ENCODE data around the gene KMT2D.

The KMT2D gene

GRCh38 chr12:49030119-49030518, 30.5 kb downstream of the KMT2D start:
- Histone ChIP-seq H4K91ac (ENCODE audit: low read length) (no peak overlapping the region), H3K4me1 (ENCODE audit: control insufficient read depth, insufficient read depth, low read depth, low read length) (peaks cover 2% of the 10 kb centered on the region), H3K79me1 (replicated peaks; ENCODE audit: low read length, poor library complexity, severe bottlenecking) (peaks cover 67% of the 10 kb centered on the region), H3K27me3 (ENCODE audit: control insufficient read depth in 1 of 2, insufficient read depth in 1 of 2, low read length in 2 of 2) (no peaks in the 10 kb centered on the region), H2AFZ (ENCODE audit: low read depth, low read length) (no peak overlapping the region), H3K23ac (ENCODE audit: low read length in 2 of 2) (no peak overlapping the region), H3K36me3 (ENCODE audit: control insufficient read depth in 1 of 2, insufficient read depth in 2 of 2, low read depth in 1 of 2, low read length in 2 of 2) (peaks cover 86 to 100% of the 10 kb centered on the region in 2 experiments), H3K18ac (ENCODE audit: low read depth in 1 of 2, low read length in 2 of 2) (no peak overlapping the region), H3K9ac (ENCODE audit: low read length) (no peak overlapping the region), H2AK5ac (ENCODE audit: low read length, severe bottlenecking) (no peak overlapping the region), H3K27ac (ENCODE audit: low read length, poor library complexity, severe bottlenecking) (no peak overlapping the region), H2BK15ac (ENCODE audit: low read depth, poor library complexity, severe bottlenecking) (no peak overlapping the region), H2BK5ac (ENCODE audit: low read depth, low read length, poor library complexity, severe bottlenecking) (no peak overlapping the region), H2BK120ac (ENCODE audit: low read depth, low read length) (no peak overlapping the region), H3K4me2 (ENCODE audit: low read length, poor library complexity, severe bottlenecking) (no peak overlapping the region), H3K4me3 (ENCODE audit: insufficient read depth in 1 of 2, low read depth in 1 of 2, low read length in 2 of 2) (no peak overlapping the region), H3K4ac (ENCODE audit: low read depth in 1 of 2, low read length in 2 of 2) (no peak overlapping the region), H2BK12ac (ENCODE audit: low read length in 2 of 2) (no peak overlapping the region), H3K9me3 (ENCODE audit: control insufficient read depth, low read length) (no peaks in the 10 kb centered on the region), H4K8ac (ENCODE audit: low read length) (no peak overlapping the region), H3K14ac (ENCODE audit: low read length in 2 of 2) (no peak overlapping the region)
- WGBS, result 100% methylated on average over 4 of the region's 8 CpGs
- no peak for DNase-seq

- peaks cover 61% of the 10 kb centered on the region for H3K79me1 ChIP-seq (replicated peaks; ENCODE audit: low read length, poor library complexity, severe bottlenecking)
- no peak overlapping the region for H3K4me2 ChIP-seq (ENCODE audit: low read length, poor library complexity, severe bottlenecking)
- DNase-seq, result no peak
- no peak overlapping the region for H3K4ac ChIP-seq (ENCODE audit: low read depth in 1 of 2, low read length in 2 of 2)
- no peak overlapping the region for H2BK15ac ChIP-seq (ENCODE audit: low read depth, poor library complexity, severe bottlenecking)
- H3K23ac ChIP-seq (ENCODE audit: low read length in 2 of 2), result no peak overlapping the region
- H3K4me1 ChIP-seq (ENCODE audit: control insufficient read depth, insufficient read depth, low read depth, low read length), result peaks cover 2% of the 10 kb centered on the region
- peaks cover 83 to 100% of the 10 kb centered on the region in 2 experiments for H3K36me3 ChIP-seq (ENCODE audit: control insufficient read depth in 1 of 2, insufficient read depth in 2 of 2, low read depth in 1 of 2, low read length in 2 of 2)
- no peak overlapping the region for H4K8ac ChIP-seq (ENCODE audit: low read length)
- no peak overlapping the region for H2BK120ac ChIP-seq (ENCODE audit: low read depth, low read length)
- no peak overlapping the region for H3K18ac ChIP-seq (ENCODE audit: low read depth in 1 of 2, low read length in 2 of 2)
- H2BK5ac ChIP-seq (ENCODE audit: low read depth, low read length, poor library complexity, severe bottlenecking), result no peak overlapping the region
- H4K91ac ChIP-seq (ENCODE audit: low read length), result no peak overlapping the region
- no peak overlapping the region for H3K9ac ChIP-seq (ENCODE audit: low read length)
- WGBS, result 96% methylated on average over 9 of the region's 10 CpGs
- H3K27ac ChIP-seq (ENCODE audit: low read length, poor library complexity, severe bottlenecking), result no peak overlapping the region
- no peak overlapping the region for H3K14ac ChIP-seq (ENCODE audit: low read length in 2 of 2)
- no peak overlapping the region for H2AFZ ChIP-seq (ENCODE audit: low read depth, low read length)
- no peaks in the 10 kb centered on the region for H3K27me3 ChIP-seq (ENCODE audit: control insufficient read depth in 1 of 2, insufficient read depth in 1 of 2, low read length in 2 of 2)
- H2AK5ac ChIP-seq (ENCODE audit: low read length, severe bottlenecking), result no peak overlapping the region
- no peak overlapping the region for H3K4me3 ChIP-seq (ENCODE audit: insufficient read depth in 1 of 2, low read depth in 1 of 2, low read length in 2 of 2)
- H3K9me3 ChIP-seq (ENCODE audit: control insufficient read depth, low read length), result no peaks in the 10 kb centered on the region
- H2BK12ac ChIP-seq (ENCODE audit: low read length in 2 of 2), result no peak overlapping the region
Observed at GRCh38 chr12:49028666-49029275, 31.8 kb downstream of the KMT2D start.

GRCh38 chr12:49027846-49028555, 32.6 kb downstream of the KMT2D start:
- Histone ChIP-seq H3K27ac (ENCODE audit: low read length, poor library complexity, severe bottlenecking) (no peak overlapping the region), H3K27me3 (ENCODE audit: control insufficient read depth in 1 of 2, insufficient read depth in 1 of 2, low read length in 2 of 2) (no peaks in the 10 kb centered on the region), H3K14ac (ENCODE audit: low read length in 2 of 2) (no peak overlapping the region), H3K79me1 (replicated peaks; ENCODE audit: low read length, poor library complexity, severe bottlenecking) (peaks cover 60% of the 10 kb centered on the region), H4K91ac (ENCODE audit: low read length) (no peak overlapping the region), H2BK5ac (ENCODE audit: low read depth, low read length, poor library complexity, severe bottlenecking) (no peak overlapping the region), H4K8ac (ENCODE audit: low read length) (no peak overlapping the region), H3K4me1 (ENCODE audit: control insufficient read depth, insufficient read depth, low read depth, low read length) (no peaks in the 10 kb centered on the region), H2AK5ac (ENCODE audit: low read length, severe bottlenecking) (no peak overlapping the region), H3K4me2 (ENCODE audit: low read length, poor library complexity, severe bottlenecking) (no peak overlapping the region), H3K4me3 (ENCODE audit: insufficient read depth in 1 of 2, low read depth in 1 of 2, low read length in 2 of 2) (no peak overlapping the region), H3K4ac (ENCODE audit: low read depth in 1 of 2, low read length in 2 of 2) (no peak overlapping the region), H2BK15ac (ENCODE audit: low read depth, poor library complexity, severe bottlenecking) (no peak overlapping the region), H2AFZ (ENCODE audit: low read depth, low read length) (no peak overlapping the region), H3K9me3 (ENCODE audit: control insufficient read depth, low read length) (no peaks in the 10 kb centered on the region), H3K36me3 (ENCODE audit: control insufficient read depth in 1 of 2, insufficient read depth in 2 of 2, low read depth in 1 of 2, low read length in 2 of 2) (peaks cover 82 to 99% of the 10 kb centered on the region in 2 experiments), H2BK120ac (ENCODE audit: low read depth, low read length) (no peak overlapping the region), H3K9ac (ENCODE audit: low read length) (no peak overlapping the region), H2BK12ac (ENCODE audit: low read length in 2 of 2) (no peak overlapping the region), H3K18ac (ENCODE audit: low read depth in 1 of 2, low read length in 2 of 2) (no peak overlapping the region), H3K23ac (ENCODE audit: low read length in 2 of 2) (no peak overlapping the region)
- DNase-seq, result no peak
- WGBS, result over 99% methylated on average over 9 of the region's 9 CpGs

- Histone ChIP-seq H4K8ac (ENCODE audit: low read length) (no peak overlapping the region), H3K23ac (ENCODE audit: low read length in 2 of 2) (no peak overlapping the region), H2BK120ac (ENCODE audit: low read depth, low read length) (no peak overlapping the region), H3K36me3 (ENCODE audit: control insufficient read depth in 1 of 2, insufficient read depth in 2 of 2, low read depth in 1 of 2, low read length in 2 of 2) (peaks cover 82 to 99% of the 10 kb centered on the region in 2 experiments), H3K9ac (ENCODE audit: low read length) (no peak overlapping the region), H3K14ac (ENCODE audit: low read length in 2 of 2) (no peak overlapping the region), H3K27ac (ENCODE audit: low read length, poor library complexity, severe bottlenecking) (no peak overlapping the region), H3K18ac (ENCODE audit: low read depth in 1 of 2, low read length in 2 of 2) (no peak overlapping the region), H3K27me3 (ENCODE audit: control insufficient read depth in 1 of 2, insufficient read depth in 1 of 2, low read length in 2 of 2) (no peaks in the 10 kb centered on the region), H2AFZ (ENCODE audit: low read depth, low read length) (no peak overlapping the region), H2AK5ac (ENCODE audit: low read length, severe bottlenecking) (no peak overlapping the region), H2BK15ac (ENCODE audit: low read depth, poor library complexity, severe bottlenecking) (no peak overlapping the region), H3K4me2 (ENCODE audit: low read length, poor library complexity, severe bottlenecking) (no peak overlapping the region), H2BK12ac (ENCODE audit: low read length in 2 of 2) (no peak overlapping the region), H3K4me1 (ENCODE audit: control insufficient read depth, insufficient read depth, low read depth, low read length) (no peaks in the 10 kb centered on the region), H3K9me3 (ENCODE audit: control insufficient read depth, low read length) (no peaks in the 10 kb centered on the region), H3K4me3 (ENCODE audit: insufficient read depth in 1 of 2, low read depth in 1 of 2, low read length in 2 of 2) (no peak overlapping the region), H3K79me1 (replicated peaks; ENCODE audit: low read length, poor library complexity, severe bottlenecking) (peaks cover 50% of the 10 kb centered on the region), H4K91ac (ENCODE audit: low read length) (no peak overlapping the region), H3K4ac (ENCODE audit: low read depth in 1 of 2, low read length in 2 of 2) (no peak overlapping the region), H2BK5ac (ENCODE audit: low read depth, low read length, poor library complexity, severe bottlenecking) (no peak overlapping the region)
- DNase-seq, result no peak
- WGBS, result 98% methylated on average over 26 of the region's 26 CpGs
Observed at GRCh38 chr12:49026678-49027480, 33.7 kb downstream of the KMT2D start.
